ENCODE results near the gene CHRND.

DNA sequence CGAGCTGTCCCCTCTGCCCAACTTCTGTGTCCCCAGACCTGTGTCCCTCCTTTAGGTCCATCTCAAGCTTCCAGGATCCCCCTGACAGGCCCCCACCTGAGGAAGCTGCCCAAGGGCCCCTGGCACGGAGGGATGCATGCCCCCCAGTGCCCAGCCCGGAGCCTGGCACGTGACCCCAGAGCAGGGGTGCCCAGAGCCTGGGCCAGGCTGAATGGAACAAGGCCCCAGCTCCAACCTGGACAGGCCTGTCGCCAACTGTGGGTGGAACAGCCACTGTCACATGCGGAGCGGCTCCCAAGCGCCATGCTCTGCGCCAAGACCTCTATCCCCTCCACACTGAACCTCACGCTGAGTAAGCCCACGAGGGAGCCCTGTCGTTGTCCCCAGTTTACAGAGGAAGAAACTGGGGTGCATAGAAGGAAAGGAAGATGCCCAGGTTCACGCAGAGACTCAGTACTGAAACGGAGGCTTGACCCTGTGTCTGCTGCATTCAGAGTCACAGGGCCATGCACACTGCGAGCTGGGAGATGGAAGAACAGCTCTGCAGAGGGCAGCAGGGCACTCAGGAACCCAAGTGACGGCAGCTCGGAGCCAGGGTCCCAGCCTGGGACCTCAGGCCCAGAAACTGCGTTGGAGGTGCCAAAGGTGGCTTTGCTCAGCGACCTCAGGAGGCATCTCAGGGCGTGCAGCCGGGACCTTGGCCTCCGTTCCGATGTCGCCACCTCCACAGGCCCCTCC is 32.8 kb upstream of the CHRND start:
- TF ChIP-seq CTCF (conservative IDR thresholded peaks at IDR 0.05; ENCODE audit: low read depth in 2 of 2) = no peak
- no peak for TF ChIP-seq JUNB (IDR thresholded peaks at IDR 0.05; ENCODE audit: unreplicated experiment)
- TF ChIP-seq EZH2 (IDR thresholded peaks at IDR 0.05; ENCODE audit: low read depth, unreplicated experiment) = no peak
- no peak for TF ChIP-seq POLR2AphosphoS5 (IDR thresholded peaks at IDR 0.05; ENCODE audit: low read depth)
- no peak for TF ChIP-seq ZNF462 (CRISPR knock-in tag; IDR thresholded peaks at IDR 0.05)
- TF ChIP-seq EZH2phosphoT487 (IDR thresholded peaks at IDR 0.05; ENCODE audit: unreplicated experiment) = no peak
- no peak for TF ChIP-seq ZNF331 (CRISPR knock-in tag; IDR thresholded peaks at IDR 0.05; ENCODE audit: low read depth)
- TF ChIP-seq REST (IDR thresholded peaks at IDR 0.05; ENCODE audit: unreplicated experiment) = no peak
- TF ChIP-seq ETS1 (IDR thresholded peaks at IDR 0.05) = no peak

Measured in GM23338 (cell line).